NOMO-1 (cell line): ENCODE results near the gene HMCN1.
"Not testable (repeated sequence)": the region's sequence is repeated elsewhere in the genome, so short reads cannot be mapped to it uniquely, and the experiment has no call there.

ENCODE experiments used
- DNase-seq, 2 experiments: peaks; one replicate each; lab custom pipeline; 2025; ENCODE audit not compliant: unreplicated experiment in 2 of 2; lab: John Stamatoyannopoulos, UW

HMCN1 gene

GRCh38 chr1:185843986-185844385 is 109.8 kb downstream of the HMCN1 start:
- DNase-seq: no peak

- no peak for DNase-seq
Measured at GRCh38 chr1:185846672-185847444, 112.7 kb downstream of the HMCN1 start.

GRCh38 chr1:185849014-185849413 is 114.8 kb downstream of the HMCN1 start:
- DNase-seq: no peak

- DNase-seq: no peak
Measured at GRCh38 chr1:185850366-185850765, 116.2 kb downstream of the HMCN1 start.

- no peak for DNase-seq
Measured at GRCh38 chr1:185853739-185854138, 119.5 kb downstream of the HMCN1 start.

GRCh38 chr1:185856482-185856881 is 122.3 kb downstream of the HMCN1 start:
- no peak for DNase-seq

- DNase-seq: no peak
Measured at GRCh38 chr1:185857442-185857841, 123.3 kb downstream of the HMCN1 start.

- no peak for DNase-seq
Measured at GRCh38 chr1:185860311-185860710, 126.1 kb downstream of the HMCN1 start.

- no peak for DNase-seq
Measured at GRCh38 chr1:185860859-185861258, 126.7 kb downstream of the HMCN1 start.

GRCh38 chr1:185861630-185862029 is 127.4 kb downstream of the HMCN1 start:
- no peak for DNase-seq

GRCh38 chr1:185862235-185862634 is 128.0 kb downstream of the HMCN1 start:
- DNase-seq: no peak

- DNase-seq: no peak
Measured at GRCh38 chr1:185864331-185864730, 130.1 kb downstream of the HMCN1 start.

GRCh38 chr1:185864889-185865517 is 130.8 kb downstream of the HMCN1 start:
- no peak for DNase-seq

- no peak for DNase-seq
Measured at GRCh38 chr1:185869590-185869989, 135.4 kb downstream of the HMCN1 start.

- DNase-seq: no peak
Measured at GRCh38 chr1:185871627-185872150, 137.5 kb downstream of the HMCN1 start.

- DNase-seq: no peak
Measured at GRCh38 chr1:185874246-185874645, 140.1 kb downstream of the HMCN1 start.

- DNase-seq: no peak
Measured at GRCh38 chr1:185880330-185880729, 146.1 kb downstream of the HMCN1 start.

GRCh38 chr1:185880779-185881333 is 146.7 kb downstream of the HMCN1 start:
- DNase-seq: no peak

GRCh38 chr1:185886046-185886445 is 151.9 kb downstream of the HMCN1 start:
- DNase-seq: no peak

GRCh38 chr1:185886671-185887070 is 152.5 kb downstream of the HMCN1 start:
- no peak for DNase-seq

GRCh38 chr1:185892831-185893403 is 158.7 kb downstream of the HMCN1 start:
- DNase-seq: not testable (repeated sequence)
